ENCODE measurements around the gene DDA1.
"Not testable (repeated sequence)": the region's sequence is repeated elsewhere in the genome, so short reads cannot be mapped to it uniquely, and the experiment has no call there.

Gene DDA1

DNA sequence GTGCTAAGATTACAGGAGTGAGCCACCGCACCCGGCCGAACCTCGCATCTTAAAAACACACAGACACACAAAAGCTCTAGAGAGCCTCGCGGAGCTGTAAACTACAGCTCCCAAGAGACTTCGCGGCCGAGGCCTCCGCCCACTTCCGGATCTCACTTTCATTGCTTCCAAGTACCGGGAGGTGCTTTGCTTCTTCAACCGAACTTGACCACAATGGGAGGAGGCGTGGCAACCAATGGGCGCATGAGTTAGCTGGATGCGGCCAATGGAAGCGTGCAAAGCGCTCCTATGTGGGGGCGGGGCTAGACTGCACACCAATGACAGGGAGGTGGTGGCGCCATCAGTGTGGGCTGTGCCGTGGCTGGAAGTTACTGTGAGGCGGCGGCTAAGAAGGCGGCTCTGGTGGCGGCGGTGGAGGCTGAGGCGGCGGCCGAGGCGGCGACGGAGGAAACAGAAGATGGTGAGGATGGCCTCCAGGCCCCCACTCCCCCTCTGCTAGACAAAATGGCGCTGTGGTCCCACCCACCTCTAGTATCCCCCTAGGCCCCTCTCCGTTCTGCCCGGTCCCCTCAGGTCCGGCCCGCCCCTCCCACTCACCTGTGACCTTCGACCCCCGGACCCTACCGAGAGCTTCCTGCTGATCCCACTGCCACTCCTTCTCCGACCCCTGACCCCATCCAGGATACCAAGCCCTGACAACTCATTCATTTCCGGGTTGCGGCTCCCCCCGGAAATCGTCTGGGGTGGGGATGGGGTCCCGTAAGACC lies at the start of gene DDA1:
Gene DDA1, plus strand, starts transcription at position 366 of the 767 bp plus-strand sequence. Its CDS starts 92 bp downstream, at position 458.
- peak; percentile 99 for DNase-seq (ENCODE audit: low read depth)

DNA sequence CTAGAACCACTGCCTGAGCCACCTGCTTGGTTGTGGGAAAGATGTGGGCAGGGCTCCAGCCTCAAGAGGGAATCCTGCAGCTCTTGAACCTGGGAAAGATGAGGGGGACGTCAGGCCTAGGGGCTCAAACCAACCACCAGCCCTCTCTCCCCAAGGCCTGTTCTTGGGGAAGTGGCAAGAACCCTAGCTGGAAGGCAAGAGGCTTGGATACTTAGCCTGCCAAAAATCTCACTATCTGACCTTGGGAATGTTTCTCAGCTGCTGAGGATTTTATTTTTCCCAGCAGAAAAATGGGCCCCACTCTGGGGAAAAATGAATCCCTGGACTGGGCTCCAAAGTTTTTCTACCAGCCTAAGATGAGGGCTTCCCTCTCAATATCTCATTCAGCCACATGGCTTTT lies 49.4 kb upstream of the DDA1 start:
- DNase-seq (ENCODE audit: low read depth): no peak

DNA sequence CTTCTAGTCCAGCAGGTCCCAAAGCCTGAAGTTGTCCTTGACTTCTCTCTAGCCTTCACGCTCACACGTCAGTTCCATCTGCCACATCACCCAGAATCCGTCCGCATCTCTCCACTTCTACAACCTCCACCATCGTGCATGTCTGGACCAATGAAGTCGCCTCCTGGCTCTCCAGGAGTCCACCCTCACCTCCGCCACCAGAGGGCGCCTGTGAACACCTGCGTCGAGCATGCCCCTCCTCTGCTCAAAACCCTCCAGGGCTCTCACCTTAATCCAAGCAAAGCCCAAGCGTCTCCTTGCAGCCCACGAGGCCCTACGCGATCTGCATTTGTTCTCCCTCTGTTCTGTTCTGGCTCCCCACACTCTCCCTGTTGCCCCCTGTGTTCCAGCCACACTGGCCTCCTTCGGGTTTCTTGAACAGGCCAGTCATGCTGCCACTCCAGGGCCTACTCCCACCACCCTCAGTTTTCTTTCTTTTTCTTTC lies 48.5 kb upstream of the DDA1 start:
- DNase-seq (ENCODE audit: low read depth): peak; percentile 81

DNA sequence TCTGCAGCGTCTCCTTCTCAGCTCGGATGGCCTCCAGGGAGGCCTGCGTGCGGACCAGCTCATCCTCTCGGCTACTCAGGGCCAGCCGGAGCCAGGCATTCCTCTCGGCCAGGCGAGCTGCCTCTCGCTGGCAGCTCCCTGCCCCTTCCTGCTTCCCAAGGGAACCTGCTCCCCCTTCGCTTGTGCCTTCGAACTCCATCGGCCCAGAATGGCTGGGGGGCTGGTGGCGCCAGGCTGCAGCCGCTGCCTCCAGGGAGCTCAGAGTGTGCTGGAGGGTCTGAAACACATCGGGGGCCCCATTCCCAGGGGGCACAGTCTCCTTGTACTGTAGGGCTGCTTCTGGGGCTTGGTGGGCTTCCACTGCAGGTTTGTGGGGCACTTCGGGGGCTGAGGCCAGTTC lies 46.8 kb upstream of the DDA1 start:
- DNase-seq (ENCODE audit: low read depth): no peak

DNA sequence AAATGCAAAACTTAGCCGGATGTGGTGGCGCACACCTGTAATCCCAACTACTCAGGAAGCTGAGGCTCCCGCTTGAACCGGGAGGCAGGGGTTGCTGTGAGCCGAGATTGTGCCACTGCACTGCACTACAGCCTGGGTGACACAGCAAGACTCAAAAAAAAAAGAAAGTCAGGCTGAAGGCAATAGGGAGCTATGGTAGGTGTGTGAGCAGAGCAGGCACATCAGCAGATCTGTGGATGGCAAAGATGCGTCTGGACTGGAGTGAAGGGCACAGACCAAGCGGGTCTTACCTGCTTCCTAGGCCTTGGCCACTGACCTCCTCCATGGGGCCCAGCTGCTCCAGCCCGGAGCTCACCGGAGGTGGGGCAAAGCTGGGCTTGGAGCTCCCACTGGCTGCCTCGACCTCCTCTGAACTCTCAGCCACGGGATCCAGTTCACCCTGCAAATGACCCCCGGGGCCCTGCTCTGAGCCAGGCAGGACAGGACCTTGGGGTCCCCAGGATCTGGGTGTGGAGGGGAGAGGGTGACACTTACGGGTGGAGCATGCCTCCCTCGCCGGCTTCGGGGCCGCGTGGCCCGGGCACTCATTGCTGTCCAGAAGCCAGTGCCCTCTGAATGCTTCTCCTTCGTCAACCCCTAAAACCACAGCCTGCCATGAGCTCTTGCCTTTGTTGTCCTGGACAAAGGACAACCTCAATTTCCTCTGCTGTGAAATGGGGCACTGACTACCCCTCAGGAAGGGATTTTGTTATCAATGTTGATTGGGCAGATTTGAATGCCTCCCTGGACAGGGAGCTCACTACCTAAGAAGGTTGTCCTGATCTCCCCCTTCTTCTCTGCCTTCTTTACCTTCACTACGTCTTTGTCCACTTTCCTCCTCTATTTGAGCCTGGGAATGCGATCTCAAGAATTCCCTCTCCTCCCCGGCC lies 45.4 kb upstream of the DDA1 start:
- DNase-seq (ENCODE audit: low read depth): no peak

DNA sequence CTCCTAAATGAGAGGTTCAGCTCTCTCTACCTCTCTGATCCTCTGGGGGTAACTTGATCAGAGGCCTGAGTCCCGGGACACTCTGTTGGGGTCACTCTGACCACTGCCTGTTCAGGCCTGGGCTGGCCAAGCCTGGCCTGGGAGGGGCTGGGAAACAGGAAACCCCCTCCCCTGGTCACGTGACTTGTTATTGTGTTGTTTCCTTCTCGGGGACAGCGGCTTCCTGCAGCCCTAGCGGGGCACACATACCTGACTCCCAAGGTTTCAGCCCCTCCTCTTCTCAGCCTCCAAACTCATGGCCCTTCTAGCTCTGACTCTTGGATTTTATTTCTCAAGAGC lies 44.8 kb upstream of the DDA1 start, which contains the start of gene USHBP1:
Gene USHBP1, minus strand, starts transcription at position 105 of the 339 bp plus-strand sequence. CDS start 446 bp downstream, outside the sequence.
- no peak for DNase-seq (ENCODE audit: low read depth)

DNA sequence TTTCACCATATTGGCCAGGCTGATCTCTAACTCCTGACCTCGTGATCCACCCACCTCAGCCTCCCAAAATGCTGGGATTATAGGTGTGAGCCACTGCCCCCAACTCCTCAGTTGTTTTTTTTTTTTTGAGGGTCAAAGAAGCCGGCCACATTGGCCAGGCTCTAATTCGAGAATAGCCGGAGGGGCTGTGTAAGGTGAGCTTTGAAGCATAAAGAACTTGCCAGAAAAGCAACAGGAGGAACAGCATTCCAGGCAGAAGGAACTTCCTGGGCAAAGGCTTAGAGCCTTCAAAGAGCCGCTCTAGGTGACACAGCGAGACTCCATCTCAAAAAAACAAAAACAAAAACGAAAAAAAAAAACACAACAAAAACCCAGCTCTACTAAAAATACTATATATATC lies 43.3 kb upstream of the DDA1 start:
- no peak for DNase-seq (ENCODE audit: low read depth)

DNA sequence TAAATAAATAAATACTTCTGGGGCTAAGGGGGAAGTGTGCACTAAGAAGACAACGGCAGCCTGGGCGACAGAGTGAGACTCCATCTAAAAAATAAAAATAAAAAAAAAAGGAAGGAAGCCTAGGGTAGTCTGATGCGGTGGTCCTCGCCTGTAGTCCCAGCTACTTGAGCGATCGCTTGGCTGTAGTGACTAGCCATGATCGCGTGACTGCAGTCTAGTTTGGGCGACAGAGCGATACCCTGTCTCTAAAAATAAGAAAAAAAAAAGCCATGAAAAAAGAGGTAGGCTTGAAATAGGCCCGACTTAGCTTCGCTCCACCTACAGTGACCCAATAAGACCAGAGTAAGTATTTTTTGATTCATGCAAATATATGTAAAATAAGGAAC lies 42.8 kb upstream of the DDA1 start:
- DNase-seq (ENCODE audit: low read depth): no peak

DNA sequence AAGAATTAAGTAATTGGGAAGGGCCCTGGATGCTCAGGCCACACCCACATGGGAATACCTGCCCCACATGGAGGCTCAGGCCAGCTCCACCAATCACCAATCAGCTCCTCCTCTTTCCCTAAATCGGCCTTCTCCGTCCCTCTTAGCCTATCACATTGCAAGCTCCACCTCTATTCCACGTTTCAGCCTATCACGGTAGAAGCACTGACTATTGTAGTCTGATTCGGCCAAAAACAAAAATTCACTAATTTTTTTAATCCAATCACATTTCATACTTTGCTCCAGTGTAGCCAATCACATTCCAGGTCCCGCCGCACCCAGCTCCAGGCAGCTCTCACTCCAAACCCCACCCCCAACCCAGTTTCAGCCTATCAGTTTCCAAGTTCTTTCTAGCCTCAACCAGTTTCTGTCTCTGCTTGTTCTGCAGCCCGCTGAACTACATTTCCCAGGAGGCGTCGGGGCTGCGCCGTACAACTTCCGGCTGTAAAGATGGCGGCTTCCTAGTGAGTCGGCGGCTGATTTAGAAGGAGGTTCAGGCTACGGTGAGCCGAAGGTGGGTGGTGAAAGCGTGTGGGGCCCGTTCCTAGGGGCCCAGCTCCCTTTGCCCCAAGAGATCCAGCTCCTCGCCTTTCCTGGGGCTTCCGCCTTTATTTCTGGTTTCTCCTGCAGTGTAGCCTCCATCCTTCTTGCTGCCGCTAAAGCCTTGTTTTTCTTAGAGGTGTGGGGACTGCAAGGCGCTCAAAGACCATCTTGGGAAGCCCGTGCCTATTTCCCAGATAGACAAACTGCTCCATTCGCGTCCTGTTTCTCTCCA lies 42.2 kb upstream of the DDA1 start, which contains the start of gene BABAM1:
Gene BABAM1, plus strand, starts transcription at position 469 of the 814 bp plus-strand sequence. CDS start 1,364 bp downstream, outside the sequence.
- DNase-seq (ENCODE audit: low read depth): peak; percentile 87

DNA sequence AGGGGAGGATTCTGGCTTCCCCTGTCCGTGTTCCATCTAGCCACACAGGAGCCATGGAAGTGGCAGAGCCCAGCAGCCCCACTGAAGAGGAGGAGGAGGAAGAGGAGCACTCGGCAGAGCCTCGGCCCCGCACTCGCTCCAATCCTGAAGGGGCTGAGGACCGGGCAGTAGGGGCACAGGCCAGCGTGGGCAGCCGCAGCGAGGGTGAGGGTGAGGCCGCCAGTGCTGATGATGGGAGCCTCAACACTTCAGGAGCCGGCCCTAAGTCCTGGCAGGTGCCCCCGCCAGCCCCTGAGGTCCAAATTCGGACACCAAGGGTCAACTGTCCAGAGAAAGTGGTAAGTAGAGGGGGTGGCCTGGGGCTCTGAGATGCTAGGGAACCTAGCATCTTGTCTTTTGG lies 40.6 kb upstream of the DDA1 start:
- no peak for DNase-seq (ENCODE audit: low read depth)

DNA sequence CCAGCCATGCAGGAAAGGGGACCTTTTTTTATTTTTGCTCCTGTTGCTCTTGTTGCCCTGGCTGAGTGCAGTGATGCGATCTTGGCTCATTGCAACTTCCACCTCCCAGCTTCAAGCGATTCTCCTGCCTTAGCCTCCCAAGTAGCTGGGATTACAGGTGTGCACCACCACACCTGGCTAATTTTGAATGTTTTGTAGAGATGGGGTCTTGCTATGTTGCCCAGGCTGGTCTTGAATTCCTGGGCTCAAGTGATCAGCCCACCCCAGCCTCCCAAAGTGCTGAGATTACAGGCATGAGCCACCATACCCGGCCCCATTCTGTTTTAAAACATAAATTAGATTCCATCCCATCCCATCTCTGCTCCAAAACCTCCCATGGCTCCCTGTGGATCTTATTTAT lies 34.5 kb upstream of the DDA1 start:
- not testable (repeated sequence) for DNase-seq (ENCODE audit: low read depth)

DNA sequence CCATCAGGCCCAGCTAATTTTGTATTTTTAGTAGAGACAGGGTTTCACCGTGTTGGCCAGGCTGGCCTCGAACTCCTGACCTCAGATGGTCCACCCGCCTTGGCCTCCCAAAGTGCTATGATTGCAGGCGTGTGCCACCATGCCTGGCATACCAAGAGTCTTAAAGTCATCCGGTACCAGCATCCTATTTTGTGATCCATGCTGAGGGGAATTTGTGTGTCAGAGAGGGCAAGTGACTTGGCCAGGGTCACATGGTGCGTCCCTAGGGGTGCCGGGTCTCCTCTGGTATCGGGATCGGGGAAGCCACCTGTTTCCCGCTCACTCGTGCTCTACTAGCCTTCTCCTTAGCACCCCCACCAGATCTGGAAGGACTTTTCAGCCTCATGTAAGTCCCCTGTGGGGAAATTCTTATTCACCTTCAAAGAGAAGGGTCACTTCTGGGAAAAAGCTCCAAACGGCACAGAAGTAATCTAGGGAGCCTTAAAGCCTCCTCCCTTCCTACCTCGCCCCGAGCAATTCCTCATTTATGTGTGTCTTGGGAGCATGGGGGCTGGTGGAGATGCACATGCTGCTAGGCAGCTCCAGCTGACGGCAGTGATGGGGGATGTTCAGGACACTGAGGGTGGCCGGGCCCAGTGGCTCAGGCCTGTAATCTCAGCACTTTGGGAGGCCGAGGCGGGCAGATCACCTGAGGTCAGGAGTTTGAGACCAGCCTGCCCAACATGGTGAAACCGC lies 33.8 kb upstream of the DDA1 start:
- no peak for DNase-seq (ENCODE audit: low read depth)

DNA sequence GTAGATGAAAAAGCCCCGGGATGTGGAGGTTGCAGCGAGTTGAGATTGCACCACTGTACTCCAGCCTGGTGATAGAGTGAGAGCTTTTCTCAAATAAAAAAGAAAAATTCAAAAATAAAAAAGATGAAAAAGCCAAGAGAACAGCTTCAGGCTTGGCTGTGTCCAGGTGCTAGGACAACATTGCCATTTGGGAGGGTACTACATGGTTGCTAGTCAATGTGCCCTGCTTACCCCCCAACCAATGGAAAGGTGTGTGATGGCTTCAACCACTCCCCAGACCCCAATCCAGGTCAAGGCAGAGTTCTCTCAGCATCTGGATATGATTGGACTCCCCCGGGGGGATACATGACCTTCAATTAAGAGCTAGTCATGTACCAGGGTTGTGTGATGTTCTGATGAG lies 29.9 kb upstream of the DDA1 start:
- DNase-seq (ENCODE audit: low read depth): no peak

DNA sequence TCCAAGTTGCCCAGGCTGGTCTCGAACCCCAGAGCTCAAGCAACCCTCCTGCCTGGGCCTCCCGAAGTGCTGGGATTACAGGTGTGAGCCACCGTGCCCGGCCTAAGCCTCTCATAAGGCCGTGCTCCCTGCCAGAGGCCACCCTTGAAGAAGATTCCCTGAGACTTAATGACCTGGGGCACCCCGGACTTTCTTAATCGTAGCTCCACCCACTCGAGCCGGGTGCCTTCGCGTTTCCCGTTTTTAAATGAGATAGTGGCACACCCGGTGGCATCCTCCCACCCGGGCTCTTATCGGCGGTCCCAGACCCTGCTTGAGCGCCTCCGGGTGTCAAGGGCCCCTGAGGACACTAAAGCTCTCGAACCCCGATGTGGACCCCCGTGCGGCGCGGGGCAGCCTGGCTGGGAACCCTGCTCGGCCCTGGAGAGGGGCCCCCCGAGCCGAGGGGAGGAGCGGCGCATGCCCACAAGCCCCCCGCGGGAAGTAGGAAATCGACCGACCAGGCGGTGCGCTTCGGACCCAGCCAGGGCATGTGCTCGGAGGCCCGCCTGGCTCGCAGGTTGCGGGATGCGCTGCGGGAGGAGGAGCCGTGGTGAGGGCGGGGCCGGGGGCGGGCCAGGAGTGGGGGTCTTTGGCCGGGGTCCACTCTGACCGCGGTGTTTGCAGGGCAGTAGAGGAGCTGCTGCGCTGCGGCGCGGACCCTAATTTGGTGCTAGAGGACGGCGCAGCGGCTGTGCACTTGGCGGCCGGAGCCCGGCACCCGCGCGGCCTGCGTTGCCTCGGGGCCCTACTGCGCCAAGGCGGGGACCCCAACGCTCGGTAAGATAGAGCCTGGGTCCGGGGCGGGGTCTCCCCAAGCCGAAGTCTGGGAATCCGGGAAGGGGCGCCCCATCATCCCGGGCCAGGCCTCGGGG lies 27.7 kb upstream of the DDA1 start, which contains the start of gene ANKLE1:
Gene ANKLE1, plus strand, starts transcription at position 511 of the 914 bp plus-strand sequence. Its CDS starts 20 bp downstream, at position 531.
- peak; percentile 35 for DNase-seq (ENCODE audit: low read depth)

DNA sequence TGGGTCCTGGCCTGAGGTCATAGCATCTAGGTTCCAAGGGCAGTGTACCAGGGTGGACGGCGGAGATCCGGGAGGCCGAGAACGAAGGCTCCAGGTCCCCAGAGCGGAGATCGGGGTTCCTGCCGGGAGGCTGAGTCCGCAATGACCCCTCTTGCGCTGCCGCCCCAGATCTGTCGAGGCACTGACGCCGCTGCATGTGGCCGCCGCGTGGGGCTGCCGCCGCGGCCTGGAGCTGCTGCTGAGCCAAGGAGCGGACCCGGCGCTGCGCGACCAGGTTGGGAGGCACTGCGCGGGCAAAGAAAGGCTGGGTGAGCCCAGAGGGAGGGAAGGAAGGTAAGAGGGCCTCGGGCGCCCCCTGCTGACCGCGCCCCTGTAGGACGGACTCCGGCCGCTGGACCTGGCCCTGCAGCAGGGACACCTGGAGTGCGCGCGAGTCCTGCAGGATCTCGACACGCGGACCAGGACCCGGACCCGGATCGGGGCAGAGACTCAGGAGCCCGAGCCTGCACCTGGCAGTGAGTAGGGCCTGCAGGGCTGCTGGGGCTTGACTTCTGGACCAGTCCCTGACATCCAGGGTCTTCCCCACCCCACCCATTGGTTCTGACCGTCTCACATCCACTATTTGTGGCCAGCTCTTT lies 26.8 kb upstream of the DDA1 start:
- DNase-seq (ENCODE audit: low read depth): peak; percentile 66

DNA sequence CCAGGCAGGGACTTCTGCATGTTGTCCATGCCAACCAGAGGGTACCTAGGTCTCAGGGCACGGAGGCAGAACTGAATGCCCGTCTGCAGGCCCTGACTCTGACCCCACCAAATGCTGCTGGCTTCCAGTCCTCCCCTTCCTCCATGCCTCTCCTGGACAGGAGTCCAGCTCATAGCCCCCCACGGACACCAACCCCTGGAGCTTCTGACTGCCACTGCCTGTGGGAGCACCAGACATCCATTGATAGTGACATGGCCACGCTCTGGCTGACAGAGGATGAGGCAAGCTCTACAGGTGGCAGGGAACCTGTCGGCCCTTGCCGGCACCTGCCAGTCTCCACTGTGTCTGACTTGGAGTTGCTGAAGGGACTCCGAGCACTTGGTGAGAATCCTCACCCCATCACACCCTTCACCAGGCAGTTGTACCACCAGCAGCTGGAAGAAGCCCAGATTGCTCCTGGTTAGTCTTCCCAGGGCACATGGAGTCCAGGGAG lies 25.8 kb upstream of the DDA1 start:
- no peak for DNase-seq (ENCODE audit: low read depth)

DNA sequence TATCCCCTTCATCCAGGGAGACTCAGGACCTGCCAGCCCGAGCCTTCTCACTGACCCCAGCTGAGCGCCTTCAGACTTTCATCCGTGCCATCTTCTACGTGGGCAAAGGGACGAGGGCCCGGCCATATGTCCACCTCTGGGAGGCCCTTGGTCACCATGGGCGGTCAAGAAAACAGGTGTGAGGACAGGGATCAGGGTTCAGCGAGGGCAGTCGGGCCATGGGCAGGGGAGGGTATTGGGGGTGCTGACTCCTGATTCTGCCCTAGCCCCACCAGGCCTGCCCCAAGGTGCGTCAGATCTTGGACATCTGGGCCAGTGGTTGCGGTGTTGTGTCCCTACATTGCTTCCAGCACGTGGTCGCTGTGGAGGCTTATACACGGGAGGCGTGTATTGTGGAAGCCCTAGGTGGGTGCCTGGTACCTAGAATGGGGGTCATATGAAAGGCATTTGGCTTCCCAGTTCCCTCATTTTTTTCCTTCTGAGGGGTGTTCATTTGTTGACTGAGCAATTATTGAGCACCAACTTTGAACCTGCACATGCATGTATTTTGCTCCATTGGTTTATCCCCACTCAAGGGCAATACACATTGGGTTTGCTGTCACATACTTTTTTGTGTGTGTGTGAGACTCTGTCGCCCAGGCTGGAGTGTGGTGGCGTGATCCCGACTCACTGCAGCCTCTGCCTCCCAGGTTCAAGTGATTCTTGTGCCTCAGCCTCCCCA lies 23.8 kb upstream of the DDA1 start:
- DNase-seq (ENCODE audit: low read depth): no peak

DNA sequence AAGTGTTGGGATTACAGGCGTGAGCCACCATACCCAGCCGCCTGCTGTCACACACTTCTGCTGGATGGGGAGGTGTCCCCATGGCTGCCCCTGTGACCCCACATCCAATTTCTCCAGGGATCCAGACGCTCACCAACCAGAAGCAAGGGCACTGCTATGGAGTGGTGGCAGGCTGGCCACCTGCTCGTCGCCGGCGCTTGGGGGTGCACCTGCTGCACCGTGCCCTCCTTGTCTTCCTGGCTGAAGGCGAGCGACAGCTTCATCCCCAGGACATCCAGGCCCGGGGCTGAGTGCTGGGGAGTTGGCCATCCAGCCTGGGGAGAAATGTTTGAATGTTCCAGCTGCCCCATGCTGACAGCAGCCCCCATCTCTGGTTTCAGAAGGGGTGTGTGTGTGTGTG lies 23.1 kb upstream of the DDA1 start:
- no peak for DNase-seq (ENCODE audit: low read depth)

DNA sequence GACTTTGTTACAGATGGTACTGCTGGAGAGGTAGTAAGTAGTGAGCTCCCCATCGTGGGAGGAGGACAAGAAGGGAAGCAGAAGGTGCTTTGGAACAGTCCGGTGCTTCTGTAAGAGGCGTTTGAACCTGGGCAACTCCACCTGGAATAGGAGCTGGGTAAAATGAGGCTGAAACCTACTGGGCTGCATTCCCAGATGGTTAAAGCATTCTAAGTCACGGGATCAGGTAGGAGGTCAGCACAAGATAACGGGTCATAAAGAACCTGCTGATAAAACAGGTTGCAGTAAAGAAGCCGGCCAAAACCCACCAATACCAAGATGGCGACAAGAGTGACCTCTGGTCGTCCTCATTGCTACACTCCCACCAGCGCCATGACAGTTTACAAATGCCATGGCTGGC lies 22.6 kb upstream of the DDA1 start:
- no peak for DNase-seq (ENCODE audit: low read depth)

All from stimulated activated CD8-positive, alpha-beta memory T cell treated with anti-CD3 and anti-CD28 coated beads, Interleukin-4, amount 100 ng/mL, for 24 hours (primary cell).